GM10847 (cell line): ENCODE data around the gene SLC6A6.

ENCODE experiments used
- POLR2A ChIP-seq: IDR thresholded peaks from 2 replicates; pipeline ENCODE4 v1.6.1; 2011; ENCODE audit not compliant: insufficient read length; ENCODE audit errors: extremely low read depth

SLC6A6 gene

DNA sequence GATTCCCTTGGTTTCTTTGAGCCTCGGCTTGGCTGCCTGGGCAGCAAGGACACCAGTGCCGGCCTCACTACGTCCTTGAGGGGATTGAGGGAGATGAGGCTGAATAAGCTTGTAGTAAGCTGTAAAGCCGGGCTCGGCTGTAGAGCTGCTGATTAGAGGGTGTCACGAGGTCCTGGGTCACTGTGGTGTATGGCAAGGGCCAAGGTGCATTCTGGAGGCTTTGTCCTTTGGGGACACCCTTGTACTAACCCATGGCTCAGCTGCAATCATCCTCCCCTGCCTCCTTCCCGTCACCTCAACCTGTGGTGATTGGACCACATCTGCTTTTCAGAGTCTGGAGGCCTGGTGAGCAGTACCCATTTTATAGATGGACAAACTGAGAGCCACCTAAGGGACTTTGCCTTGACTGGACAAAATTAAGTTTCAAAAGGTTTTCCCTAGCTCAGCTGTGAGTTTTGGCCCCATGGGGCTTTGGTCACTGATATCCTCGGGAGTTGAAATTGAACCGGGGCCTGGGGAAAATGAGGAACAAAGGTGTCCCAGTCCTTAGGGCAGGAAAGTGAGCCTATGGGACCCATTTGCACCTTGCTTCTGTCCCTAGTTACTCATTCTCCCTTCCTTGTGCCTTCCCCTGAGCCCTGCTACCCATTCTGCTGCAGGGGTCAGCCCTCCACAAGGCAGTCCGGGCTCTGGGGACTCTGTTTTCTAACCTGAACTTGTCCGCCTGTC is 2.4 kb downstream of the SLC6A6 start:
- TF ChIP-seq POLR2A, result no peak

DNA sequence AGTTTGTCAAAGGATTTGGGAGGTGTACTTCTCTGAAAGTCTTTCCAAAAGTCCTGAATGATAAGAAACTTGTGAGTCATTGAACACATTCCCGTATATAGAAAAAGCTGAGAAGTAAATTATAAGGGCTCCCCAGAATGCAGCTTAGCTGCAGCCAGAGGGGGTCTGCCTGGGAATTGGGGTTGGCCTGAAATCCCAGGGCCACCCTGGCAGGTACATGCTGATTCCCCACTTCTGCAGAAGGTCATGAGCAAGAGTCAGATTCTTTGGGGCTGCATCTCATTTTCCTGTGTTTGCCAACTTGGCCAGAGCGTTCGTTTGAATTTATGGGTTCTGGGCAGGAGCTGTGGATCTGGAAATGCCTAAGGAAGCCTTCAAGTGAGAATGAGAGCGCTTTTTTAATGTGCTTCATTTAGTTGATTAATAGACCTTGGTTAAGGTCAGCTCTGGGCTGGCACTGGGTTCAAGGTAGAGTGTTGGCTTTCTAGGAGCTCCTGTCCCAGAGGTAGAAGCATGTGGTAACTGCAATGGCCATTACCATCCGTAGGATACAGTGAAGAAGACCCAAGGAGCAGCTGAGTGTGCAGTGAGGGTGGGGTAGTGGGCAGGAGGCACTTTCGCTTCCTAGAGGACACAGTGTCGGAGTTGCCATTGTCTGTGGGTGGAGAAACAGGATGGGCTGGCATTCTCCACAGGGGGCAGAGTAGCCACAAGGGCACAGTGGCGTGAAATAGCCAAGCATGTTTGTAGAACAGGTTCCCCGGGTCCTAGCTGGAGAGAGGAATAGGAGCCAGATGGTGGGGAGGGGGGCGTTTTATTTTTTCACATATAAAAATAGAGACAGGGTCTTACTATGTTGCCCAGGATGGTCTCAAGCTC is 3.2 kb downstream of the SLC6A6 start:
- no peak for TF ChIP-seq POLR2A

DNA sequence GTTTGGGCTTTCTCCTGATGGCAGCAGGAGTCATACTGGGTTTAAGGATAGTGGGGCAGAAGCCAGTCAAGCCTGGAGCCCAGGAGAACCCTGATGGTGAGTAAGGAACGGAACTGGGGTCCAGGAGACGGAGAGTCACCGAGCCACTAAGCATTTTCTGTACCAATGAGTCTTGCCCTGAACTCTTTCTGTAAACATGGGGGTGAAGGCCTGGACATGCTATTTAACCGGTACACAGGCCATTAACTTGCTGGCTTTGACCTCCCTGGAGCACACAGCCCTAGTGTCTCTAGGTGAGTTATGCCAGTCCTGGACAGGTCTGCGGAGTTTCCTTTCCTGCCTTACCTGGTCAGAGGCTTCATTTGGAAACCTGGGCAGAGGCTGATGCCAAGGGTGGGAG is 3.9 kb downstream of the SLC6A6 start:
- no peak for TF ChIP-seq POLR2A

DNA sequence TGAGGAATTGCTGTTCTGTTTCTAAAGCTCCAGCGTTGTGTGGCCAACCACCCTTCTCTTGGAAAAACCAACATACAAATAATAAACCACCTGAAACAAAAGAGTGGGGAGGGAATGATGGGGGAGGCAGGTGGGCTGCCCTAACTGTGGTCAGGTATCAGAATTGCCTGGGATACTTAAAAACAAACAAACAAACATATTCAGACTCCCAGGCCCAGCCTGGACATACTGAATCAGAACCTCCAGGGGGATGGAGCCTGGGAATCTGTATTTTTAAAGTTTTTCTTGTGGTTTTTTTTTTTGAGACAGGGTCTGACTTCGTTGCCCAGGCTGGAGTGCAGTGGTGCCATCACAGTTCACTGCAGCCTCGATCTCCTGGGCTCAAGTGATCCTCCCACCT is 4.4 kb downstream of the SLC6A6 start:
- no peak for TF ChIP-seq POLR2A

DNA sequence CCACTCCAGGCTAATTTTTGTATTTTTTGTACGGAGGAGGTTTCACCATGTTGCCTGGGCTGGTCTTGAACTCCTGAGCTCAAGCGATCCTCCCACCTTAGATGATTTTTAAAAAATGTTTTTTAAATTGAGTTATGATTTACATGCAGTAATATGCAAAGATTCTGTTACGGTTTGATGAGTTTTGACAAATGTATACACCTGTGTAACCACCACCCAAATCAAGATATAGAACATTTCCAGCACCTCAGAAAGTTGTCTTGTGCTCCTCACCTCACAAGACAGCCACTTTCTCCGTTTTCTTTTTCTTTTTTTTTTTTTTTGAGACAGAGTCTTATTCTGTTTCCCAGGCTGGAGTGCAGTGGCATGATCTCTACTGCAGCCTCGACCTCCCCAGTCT is 4.8 kb downstream of the SLC6A6 start:
- no peak for TF ChIP-seq POLR2A

DNA sequence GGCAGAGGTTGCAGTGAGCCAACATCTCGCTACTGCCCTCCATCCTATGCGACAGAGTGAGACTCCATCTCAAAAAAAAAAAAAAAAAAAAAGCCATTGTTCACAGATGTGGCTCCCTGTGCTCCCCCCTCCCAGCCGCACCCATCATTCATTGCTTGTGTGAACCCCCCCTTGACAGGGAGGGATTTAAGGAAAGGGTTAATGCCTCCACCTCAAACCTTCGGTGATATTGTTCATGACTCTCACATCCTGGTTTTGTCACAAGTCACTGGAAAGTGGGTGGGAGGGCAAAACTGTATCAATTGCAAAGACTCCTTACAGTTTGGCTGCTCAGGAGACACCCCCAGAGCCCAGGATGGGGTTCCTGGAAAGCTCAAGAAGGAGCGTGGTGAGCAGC is 7.7 kb downstream of the SLC6A6 start:
- TF ChIP-seq POLR2A, result no peak

DNA sequence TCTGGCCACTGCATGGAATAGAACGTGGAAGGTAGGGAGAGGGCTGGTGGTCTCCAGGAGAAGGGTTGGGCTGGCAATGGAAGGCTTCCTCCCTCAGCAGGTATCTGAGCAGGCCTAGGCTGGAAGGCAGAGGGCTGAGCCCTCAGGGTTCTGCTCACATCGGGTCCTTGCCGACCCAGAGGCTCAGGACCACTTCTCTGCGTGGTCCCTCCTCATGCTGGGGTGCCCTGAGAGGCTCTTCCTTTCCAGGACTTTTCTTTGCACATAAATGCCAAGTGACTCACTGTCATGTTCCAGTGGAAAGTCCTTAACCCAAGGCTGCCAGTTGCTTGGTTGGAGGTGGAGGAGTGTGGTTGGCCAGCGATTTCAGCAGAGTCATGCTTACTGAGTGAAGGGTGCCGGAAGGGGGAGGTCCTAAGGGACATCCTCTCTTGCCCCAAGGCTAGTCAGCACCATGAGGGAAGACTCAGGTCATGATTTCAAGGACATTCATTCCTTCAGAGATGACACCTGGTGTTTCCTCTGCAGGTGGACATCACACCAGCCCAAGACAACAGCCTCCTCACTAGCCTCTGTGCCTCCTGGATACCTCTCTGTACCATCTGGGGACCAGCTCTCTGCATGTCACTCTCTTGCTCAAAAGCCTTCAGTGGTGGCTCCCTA is 8.2 kb downstream of the SLC6A6 start:
- no peak for TF ChIP-seq POLR2A

DNA sequence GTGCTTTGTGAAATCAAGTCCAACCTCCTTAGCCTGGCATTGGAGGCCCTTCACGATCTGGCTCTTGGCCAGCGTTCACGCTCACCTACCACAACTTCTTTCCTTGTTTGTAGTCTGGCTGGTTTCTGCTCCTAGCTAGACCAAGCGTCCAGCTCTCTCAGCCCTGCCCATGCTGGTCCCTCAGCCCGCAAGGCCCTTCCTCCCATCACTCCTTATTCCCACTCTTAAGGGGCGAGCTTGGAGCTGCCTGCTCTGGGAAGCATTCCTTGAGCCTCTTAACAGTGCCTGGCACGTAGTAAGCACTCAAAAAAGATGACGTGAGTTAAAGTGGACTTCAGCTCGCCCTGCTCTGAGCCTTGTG is 8.7 kb downstream of the SLC6A6 start:
- no peak for TF ChIP-seq POLR2A

DNA sequence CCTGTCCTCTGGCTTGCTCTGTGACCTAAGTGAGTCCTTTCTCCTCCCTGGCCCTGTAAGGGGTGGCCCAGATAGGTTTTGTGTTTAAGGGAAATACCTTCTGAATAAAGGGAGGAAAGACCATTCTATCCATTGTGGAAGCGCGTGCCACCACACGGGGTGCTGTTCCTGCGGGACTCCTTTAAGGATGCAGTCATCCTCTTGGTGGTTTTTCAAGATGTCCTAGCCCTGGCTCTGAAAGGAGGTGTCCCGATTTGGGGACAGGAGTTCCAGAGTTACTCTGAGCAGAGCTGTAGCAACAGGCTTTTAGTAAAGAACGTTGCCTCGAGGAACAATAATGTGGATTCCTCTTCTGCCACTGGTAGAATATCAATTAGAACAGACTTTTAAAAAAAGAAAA is 9.6 kb downstream of the SLC6A6 start:
- no peak for TF ChIP-seq POLR2A

DNA sequence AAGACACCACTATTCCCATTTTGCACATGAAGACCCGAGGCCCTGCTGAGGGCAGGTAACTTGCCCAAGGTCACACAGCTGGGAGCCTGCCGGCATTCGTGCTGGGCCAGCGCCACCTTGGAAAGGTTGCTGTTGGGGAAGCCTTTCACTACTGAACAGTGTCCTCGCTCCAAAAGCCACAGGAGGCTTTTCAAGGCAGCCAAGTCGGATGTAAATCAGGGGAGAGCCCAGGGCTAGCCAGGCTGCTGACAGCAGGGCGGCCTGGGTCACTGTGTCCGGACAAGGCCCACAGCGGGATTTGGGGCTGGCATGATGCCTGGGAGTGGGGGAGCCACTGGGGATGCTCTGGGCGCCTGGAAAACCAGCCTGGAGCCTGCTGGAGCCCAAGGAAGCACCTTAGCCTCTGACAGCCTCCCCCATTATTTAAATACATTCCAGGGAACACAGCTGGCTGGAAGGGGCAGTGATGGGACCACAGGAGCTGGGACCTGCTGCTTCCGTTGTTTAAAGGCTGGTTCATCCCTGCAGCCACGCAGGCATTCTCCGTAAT is 10.5 kb downstream of the SLC6A6 start:
- TF ChIP-seq POLR2A, result no peak

DNA sequence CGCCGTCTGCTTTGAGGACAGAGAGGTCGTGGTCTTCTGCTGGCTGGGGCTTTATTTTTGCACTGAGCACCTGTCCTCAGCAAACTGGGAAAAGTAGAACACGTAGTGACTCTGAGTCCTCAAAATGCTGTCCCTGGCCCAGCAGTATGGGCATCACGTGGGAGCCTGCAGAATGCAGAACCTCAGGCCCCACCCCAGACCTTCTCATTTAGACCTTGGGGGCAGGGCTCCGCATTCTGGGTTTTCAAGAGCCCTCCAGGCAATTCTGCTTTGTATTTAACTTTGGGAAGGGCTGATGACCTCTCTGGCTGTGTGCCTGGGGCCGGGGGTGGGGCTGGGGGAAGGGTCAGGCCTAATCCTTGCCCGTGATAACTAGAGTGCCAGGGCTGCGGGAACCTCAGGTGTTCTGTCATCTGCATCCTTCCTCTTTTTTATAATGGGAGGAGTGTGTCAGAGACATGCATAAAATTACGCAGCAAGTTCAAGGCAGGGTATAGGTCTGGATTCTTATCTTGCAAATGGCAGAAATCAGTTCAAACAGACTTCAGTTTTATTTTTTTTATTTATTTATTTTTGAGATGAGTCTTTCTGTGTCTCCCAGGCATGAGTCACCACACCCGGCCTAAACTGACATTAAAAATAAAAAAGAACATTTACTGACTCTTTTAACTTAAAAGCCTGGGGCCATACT is 11.1 kb downstream of the SLC6A6 start:
- no peak for TF ChIP-seq POLR2A

DNA sequence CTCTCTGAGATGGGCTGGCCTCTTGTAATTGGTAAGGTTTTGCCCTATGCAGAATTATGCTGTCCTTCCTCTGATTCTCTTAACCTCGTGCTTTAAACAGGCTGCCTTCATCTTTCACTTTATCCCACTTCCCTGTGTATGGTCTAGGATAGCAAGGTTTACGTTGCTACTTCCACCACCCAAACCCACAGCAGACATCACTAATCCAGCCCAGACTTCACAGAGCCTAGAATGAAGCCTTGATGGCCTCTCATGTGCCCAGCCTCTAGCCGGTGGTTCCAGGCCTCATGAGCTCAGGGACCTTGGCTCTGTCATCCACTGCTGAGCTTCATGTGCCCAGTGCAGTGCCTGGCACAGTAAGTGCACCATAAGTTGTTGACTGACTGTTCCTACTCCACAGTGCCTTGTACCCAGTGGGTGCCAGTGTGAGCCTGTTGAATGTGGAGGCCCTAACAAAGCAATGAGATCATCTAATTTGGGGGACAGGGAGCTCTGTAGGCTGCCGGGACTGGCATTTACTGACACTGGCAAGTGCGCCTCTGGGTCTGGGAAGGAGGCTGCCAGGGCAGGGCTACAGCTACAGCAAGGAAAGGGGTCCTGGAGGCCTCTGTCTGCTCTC is 12.5 kb downstream of the SLC6A6 start:
- TF ChIP-seq POLR2A, result no peak

DNA sequence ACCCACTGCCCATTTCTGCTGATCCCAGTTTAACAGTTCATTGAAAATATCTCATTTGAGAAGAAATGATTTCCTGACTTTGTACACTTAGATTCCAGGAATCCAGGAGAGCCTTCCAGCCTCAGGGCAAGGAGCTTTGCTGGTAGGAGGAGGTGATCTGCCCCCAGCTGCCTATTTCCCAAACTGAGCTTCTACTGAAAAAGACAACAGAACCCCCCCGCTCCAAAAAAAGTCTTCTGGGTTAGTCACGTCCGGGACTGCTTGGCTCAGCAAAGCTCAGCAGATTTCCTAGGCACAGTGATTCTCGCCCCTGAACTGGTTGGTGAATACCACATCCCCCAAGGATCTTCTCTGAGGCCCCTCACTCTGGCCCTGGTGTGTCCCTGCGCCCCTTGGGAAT is 13.1 kb downstream of the SLC6A6 start:
- no peak for TF ChIP-seq POLR2A

DNA sequence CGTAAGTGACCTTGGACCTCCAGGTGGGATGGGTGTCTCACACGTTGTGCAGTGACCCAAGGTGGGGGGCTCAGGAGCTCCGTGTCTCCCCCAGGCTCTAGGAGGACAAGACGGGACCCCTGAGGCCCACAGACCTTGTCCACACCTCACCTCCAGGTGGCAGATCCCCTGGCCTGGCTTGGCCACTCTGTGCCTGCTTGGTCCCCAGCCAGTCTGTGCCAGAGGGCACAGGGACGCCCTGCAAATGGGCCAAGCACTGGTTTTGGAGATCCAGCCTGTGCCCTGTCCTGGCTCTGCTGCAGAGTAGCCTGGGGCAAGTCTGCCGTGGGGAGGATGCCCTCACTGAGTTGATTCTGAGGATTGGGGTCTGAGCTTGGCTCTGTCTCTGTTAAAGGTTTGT is 14.0 kb downstream of the SLC6A6 start:
- TF ChIP-seq POLR2A, result no peak
